Dendritic cell treated with granulocyte-macrophage colony-stimulating factor and Interleukin-4, amounts not matched to agents 40 ng/mL and 50 ng/mL, for 4 days (primary cell): ENCODE measurements around the gene PTPDC1.

Source experiments
- H3K27ac Mint-ChIP-seq: one replicate; pipeline ENCODE4 v1.8.0; 2022; ENCODE audit warnings: mild to moderate bottlenecking, mixed read lengths
- H3K27me3 Mint-ChIP-seq: one replicate; pipeline ENCODE4 v1.8.0; 2022; ENCODE audit warnings: mild to moderate bottlenecking, mixed read lengths
- H3K36me3 Mint-ChIP-seq: one replicate; pipeline ENCODE4 v1.8.0; 2022; ENCODE audit warnings: low read depth, mixed read lengths
- H3K4me1 Mint-ChIP-seq: one replicate; pipeline ENCODE4 v1.8.0; 2022; ENCODE audit warnings: low read depth, mixed read lengths
- H3K4me3 Mint-ChIP-seq: one replicate; pipeline ENCODE4 v1.8.0; 2022; ENCODE audit warnings: mild to moderate bottlenecking, moderate library complexity, mixed read lengths
- H3K9me3 Mint-ChIP-seq: one replicate; pipeline ENCODE4 v1.8.0; 2022; ENCODE audit warnings: mixed read lengths
- intact Hi-C: fragments of 100-400 bp; cut with micrococcal nuclease; formaldehyde crosslinking; loops from one replicate; pipeline ENCODE4 v1.15.0; 2022

PTPDC1 gene

GRCh38 chr9:94140791-94141790, 56.8 kb downstream of the PTPDC1 start:
- Mint-ChIP-seq H3K4me3 (no peak overlapping the region), H3K36me3 (no peaks in the 10 kb centered on the region), H3K9me3 (no peaks in the 10 kb centered on the region), H3K27me3 (peaks cover 3% of the 10 kb centered on the region), H3K4me1 (no peaks in the 10 kb centered on the region), H3K27ac (no peak overlapping the region)
- intact Hi-C loops, result no loop called here

GRCh38 chr9:94142353-94142752, 58.1 kb downstream of the PTPDC1 start:
- no peak overlapping the region for H3K4me3 Mint-ChIP-seq
- intact Hi-C loops, result no loop called here
- H3K27me3 Mint-ChIP-seq, result peaks cover 3% of the 10 kb centered on the region
- no peaks in the 10 kb centered on the region for H3K4me1 Mint-ChIP-seq
- H3K27ac Mint-ChIP-seq, result no peak overlapping the region
- no peaks in the 10 kb centered on the region for H3K36me3 Mint-ChIP-seq
- H3K9me3 Mint-ChIP-seq, result no peaks in the 10 kb centered on the region

- Mint-ChIP-seq H3K4me3 (no peak overlapping the region), H3K27me3 (peaks cover 3% of the 10 kb centered on the region), H3K9me3 (no peaks in the 10 kb centered on the region), H3K27ac (no peak overlapping the region), H3K4me1 (no peaks in the 10 kb centered on the region), H3K36me3 (no peaks in the 10 kb centered on the region)
- intact Hi-C loops, result no loop called here
Observed at GRCh38 chr9:94144394-94144793, 60.1 kb downstream of the PTPDC1 start.

- Mint-ChIP-seq H3K4me1 (no peaks in the 10 kb centered on the region), H3K27ac (no peak overlapping the region), H3K4me3 (no peak overlapping the region), H3K36me3 (no peaks in the 10 kb centered on the region), H3K27me3 (peaks cover 3% of the 10 kb centered on the region), H3K9me3 (no peaks in the 10 kb centered on the region)
- intact Hi-C loops, result no loop called here
Observed at GRCh38 chr9:94145640-94146039, 61.4 kb downstream of the PTPDC1 start.

- Mint-ChIP-seq H3K27me3 (no peaks in the 10 kb centered on the region), H3K4me3 (no peak overlapping the region), H3K36me3 (no peaks in the 10 kb centered on the region), H3K27ac (no peak overlapping the region), H3K4me1 (no peaks in the 10 kb centered on the region), H3K9me3 (no peaks in the 10 kb centered on the region)
- intact Hi-C loops, result no loop called here
Observed at GRCh38 chr9:94147776-94148175, 63.5 kb downstream of the PTPDC1 start.

- H3K27ac Mint-ChIP-seq, result no peak overlapping the region
- no peak overlapping the region for H3K4me3 Mint-ChIP-seq
- intact Hi-C loops, result no loop called here
- H3K36me3 Mint-ChIP-seq, result no peaks in the 10 kb centered on the region
- no peaks in the 10 kb centered on the region for H3K4me1 Mint-ChIP-seq
- no peaks in the 10 kb centered on the region for H3K9me3 Mint-ChIP-seq
- H3K27me3 Mint-ChIP-seq, result no peaks in the 10 kb centered on the region
Observed at GRCh38 chr9:94148419-94148818, 64.2 kb downstream of the PTPDC1 start.

- Mint-ChIP-seq H3K27ac (no peak overlapping the region), H3K4me3 (no peak overlapping the region), H3K4me1 (no peaks in the 10 kb centered on the region), H3K9me3 (no peaks in the 10 kb centered on the region), H3K27me3 (no peaks in the 10 kb centered on the region), H3K36me3 (no peaks in the 10 kb centered on the region)
- intact Hi-C loops, result no loop called here
Observed at GRCh38 chr9:94149696-94150095, 65.4 kb downstream of the PTPDC1 start.

GRCh38 chr9:94150279-94150828, 66.1 kb downstream of the PTPDC1 start:
- Mint-ChIP-seq H3K9me3 (no peaks in the 10 kb centered on the region), H3K27me3 (no peaks in the 10 kb centered on the region), H3K4me1 (no peaks in the 10 kb centered on the region), H3K36me3 (no peaks in the 10 kb centered on the region), H3K4me3 (no peak overlapping the region), H3K27ac (no peak overlapping the region)
- intact Hi-C loops, result no loop called here

- H3K4me3 Mint-ChIP-seq, result no peak overlapping the region
- no peaks in the 10 kb centered on the region for H3K36me3 Mint-ChIP-seq
- H3K9me3 Mint-ChIP-seq, result no peaks in the 10 kb centered on the region
- intact Hi-C loops, result no loop called here
- no peaks in the 10 kb centered on the region for H3K27me3 Mint-ChIP-seq
- H3K27ac Mint-ChIP-seq, result no peak overlapping the region
- peaks cover 1% of the 10 kb centered on the region for H3K4me1 Mint-ChIP-seq
Observed at GRCh38 chr9:94150890-94151650, 66.8 kb downstream of the PTPDC1 start.

GRCh38 chr9:94153905-94154304, 69.6 kb downstream of the PTPDC1 start:
- no peak overlapping the region for H3K27ac Mint-ChIP-seq
- no peaks in the 10 kb centered on the region for H3K9me3 Mint-ChIP-seq
- no peak overlapping the region for H3K4me3 Mint-ChIP-seq
- intact Hi-C loops, result no loop called here
- H3K36me3 Mint-ChIP-seq, result no peaks in the 10 kb centered on the region
- no peaks in the 10 kb centered on the region for H3K27me3 Mint-ChIP-seq
- H3K4me1 Mint-ChIP-seq, result peaks cover 20% of the 10 kb centered on the region

- intact Hi-C loops, result no loop called here
- peaks cover 21% of the 10 kb centered on the region for H3K4me1 Mint-ChIP-seq
- H3K4me3 Mint-ChIP-seq, result peak overlapping the region; percentile 43
- peak overlapping the region; percentile 49 for H3K27ac Mint-ChIP-seq
- no peaks in the 10 kb centered on the region for H3K36me3 Mint-ChIP-seq
- H3K27me3 Mint-ChIP-seq, result no peaks in the 10 kb centered on the region
- H3K9me3 Mint-ChIP-seq, result no peaks in the 10 kb centered on the region
Observed at GRCh38 chr9:94156348-94157049, 72.2 kb downstream of the PTPDC1 start.

- Mint-ChIP-seq H3K27ac (peak overlapping the region; percentile 49), H3K4me1 (peaks cover 21% of the 10 kb centered on the region), H3K27me3 (no peaks in the 10 kb centered on the region), H3K4me3 (peak overlapping the region; percentile 43), H3K36me3 (no peaks in the 10 kb centered on the region), H3K9me3 (no peaks in the 10 kb centered on the region)
- intact Hi-C loops, result no loop called here
Observed at GRCh38 chr9:94157050-94157801, 73.0 kb downstream of the PTPDC1 start.
